NCI-H524 (cell line): ENCODE results near the gene CNNM4.
A peak's percentile ranks its signal among the peaks of the same experiment; 100 is the strongest.

Source experiments
- DNase-seq, 2 experiments: peaks; one replicate each; lab custom pipeline; 2025; lab: John Stamatoyannopoulos, UW

Gene CNNM4

DNA sequence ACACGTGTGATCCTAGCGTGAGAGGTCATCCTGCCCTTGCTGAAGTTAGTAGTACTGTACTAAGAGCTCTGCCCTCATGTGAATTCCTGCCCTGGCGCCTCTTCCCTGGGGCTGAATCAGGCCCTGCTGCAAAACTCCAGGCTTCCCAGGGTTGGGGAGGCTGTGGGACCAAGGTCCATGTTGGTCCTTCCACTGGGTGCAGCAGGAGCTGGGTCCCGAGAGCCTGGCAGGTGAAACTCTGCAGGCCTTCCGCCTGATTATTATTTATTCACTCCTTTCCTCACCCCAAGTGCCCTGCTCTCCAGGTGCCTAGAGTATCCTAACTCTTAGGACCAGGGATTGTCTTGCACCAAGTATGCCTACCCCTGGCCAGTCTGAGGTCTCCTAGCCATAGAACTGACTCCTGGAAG, 50.1 kb downstream of the CNNM4 start:
- no peak for DNase-seq

DNA sequence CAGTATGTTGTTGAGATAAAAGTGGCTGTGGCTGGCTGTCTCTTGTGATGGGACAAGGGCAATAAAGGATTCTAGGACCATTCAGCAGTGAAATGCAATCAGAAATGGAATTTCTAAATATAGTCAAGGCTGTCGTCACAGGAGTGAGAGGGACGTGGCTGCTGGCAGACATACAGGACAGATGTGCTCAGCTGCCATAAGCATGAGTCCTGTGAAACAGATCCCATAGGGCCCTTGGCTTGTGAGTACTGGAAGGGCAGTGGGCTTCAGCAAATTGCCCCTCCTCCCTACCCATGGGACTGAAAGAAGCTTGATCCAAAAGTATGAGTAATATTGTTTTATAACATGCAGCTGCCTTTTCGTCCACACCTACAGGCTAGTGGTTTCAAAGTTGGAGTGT, 51.2 kb downstream of the CNNM4 start:
- DNase-seq = no peak

DNA sequence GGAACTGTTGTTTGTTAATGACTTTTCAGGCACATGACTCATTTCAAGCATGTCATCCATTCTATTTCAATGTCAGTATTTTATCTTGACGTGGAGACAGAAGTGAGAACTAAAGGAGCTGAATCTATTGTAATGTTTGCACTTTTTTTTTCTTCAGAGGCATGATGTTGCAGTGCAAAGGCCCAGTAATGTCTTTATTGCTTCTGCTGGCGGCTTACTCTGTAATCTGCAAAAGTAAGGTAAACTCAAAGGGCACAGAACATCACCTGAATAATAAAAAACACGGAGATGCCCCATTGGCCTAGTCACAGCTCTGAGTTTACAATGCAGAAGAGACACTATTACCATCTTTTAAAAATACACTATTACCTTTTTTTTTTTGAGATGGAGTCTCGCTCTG, 53.0 kb downstream of the CNNM4 start:
- DNase-seq = no peak

DNA sequence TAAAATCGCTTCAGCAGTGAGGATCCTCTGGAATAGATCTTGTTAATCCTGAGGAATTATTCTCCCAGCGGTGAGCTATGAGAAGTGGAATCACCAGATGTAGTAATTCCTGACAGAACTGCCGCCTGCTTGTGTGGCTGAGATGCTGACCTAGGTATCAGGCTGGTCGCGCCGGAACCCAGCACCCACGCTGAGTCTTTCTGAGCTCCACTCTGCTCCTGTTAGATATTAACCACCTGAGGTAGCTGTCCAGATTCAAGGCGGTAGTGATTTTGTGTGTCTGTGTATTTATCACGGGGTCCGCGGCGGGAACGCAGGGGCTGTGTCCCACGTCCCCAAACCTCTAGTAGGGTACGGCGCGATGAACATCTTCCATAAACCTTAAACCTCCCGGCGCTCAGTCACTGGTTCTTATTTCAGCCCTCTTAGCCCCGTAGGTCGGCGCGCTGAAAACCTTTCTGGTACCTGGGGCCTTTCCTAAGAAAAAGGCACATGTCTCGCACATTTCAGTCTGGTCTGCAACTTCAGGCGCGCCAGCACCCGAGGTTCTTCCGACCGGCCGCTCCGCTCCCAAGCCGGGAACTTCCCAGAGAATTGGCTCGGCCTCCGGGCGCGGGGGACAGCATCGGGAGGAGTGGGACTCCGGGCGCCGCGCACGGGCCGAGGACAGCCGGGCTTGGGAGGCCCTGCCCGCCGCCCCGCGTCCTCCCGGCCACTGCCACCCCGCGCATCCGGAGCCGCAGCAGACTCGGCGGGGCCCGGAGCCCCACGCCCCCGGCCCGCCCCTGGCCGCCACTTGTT, 54.8 kb downstream of the CNNM4 start:
- DNase-seq = peak; percentile 49 to 74

DNA sequence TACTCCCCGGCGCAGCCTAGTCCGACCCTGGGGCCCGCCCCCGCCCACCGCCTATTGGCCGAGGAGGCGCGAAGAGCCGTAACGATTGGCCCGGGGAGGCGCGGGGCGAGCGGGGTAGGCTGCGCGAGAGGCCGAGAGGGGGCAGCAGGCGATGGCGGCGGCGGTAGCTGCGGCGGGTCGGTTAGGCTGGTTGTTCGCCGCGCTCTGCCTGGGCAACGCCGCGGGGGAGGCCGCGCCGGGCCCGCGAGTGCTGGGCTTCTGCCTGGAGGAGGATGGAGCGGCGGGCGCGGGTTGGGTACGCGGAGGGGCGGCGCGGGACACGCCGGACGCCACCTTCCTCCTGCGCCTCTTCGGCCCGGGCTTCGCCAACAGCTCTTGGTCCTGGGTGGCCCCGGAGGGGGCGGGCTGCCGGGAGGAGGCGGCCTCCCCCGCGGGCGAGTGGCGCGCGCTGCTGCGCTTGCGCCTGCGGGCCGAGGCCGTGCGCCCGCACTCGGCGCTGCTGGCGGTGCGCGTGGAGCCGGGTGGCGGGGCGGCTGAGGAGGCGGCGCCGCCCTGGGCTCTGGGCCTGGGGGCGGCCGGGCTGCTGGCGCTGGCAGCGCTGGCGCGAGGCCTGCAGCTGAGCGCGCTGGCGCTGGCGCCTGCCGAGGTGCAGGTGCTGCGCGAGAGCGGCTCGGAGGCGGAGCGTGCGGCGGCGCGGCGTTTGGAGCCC, 55.6 kb downstream of the CNNM4 start, which contains the start of gene CNNM3:
TSS of gene CNNM3 (plus strand) at position 142 of the 709 bp plus-strand sequence. CDS start at position 152, 10 bp downstream.
- peak; percentile 73 to 85 for DNase-seq

DNA sequence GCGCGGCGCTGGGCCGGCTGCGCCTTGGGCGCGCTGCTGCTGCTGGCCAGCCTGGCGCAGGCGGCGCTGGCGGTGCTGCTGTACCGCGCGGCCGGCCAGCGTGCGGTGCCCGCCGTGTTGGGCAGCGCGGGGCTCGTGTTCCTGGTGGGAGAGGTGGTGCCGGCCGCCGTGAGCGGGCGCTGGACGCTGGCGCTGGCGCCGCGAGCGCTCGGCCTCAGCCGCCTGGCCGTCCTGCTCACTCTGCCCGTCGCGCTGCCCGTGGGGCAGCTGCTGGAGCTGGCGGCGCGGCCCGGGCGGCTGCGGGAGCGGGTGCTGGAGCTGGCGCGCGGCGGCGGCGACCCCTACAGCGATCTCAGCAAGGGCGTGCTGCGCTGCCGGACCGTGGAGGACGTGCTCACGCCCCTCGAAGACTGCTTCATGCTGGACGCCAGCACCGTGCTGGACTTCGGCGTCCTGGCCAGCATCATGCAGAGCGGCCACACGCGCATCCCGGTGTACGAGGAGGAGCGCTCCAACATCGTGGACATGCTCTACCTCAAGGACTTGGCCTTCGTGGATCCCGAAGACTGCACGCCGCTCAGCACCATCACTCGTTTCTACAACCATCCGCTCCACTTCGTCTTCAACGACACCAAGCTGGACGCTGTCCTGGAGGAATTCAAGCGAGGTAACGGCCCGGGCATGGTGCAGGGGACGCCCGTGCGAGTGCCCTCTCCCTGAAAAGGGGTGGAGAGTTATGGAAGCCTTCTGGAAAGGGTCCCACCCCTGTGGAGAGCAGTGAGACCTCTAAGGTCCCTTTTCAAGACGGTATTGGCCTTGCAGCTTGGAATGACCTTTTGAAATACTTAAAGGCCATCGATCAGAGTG, 56.4 kb downstream of the CNNM4 start:
- DNase-seq = peak in 1 of 2 experiments; percentile 38

DNA sequence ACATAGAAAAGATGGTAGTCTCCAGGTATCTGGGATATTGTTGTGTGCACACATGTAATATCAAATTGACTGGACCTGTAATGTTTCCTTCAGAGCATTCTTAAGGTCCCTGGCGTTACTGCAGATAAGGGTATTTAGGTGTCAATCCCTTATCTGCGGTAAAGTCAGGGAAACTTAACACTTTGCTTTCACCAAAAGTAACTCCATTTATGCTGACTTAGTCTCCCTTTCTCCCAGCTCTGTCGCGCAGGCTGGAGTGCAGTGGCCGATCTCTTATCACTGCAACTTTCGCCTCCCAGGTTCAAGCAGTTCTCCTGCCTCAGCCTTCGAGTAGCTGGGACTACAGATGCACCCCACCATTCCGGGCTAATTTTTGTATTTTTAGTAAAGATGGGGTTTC, 57.2 kb downstream of the CNNM4 start:
- DNase-seq = no peak

DNA sequence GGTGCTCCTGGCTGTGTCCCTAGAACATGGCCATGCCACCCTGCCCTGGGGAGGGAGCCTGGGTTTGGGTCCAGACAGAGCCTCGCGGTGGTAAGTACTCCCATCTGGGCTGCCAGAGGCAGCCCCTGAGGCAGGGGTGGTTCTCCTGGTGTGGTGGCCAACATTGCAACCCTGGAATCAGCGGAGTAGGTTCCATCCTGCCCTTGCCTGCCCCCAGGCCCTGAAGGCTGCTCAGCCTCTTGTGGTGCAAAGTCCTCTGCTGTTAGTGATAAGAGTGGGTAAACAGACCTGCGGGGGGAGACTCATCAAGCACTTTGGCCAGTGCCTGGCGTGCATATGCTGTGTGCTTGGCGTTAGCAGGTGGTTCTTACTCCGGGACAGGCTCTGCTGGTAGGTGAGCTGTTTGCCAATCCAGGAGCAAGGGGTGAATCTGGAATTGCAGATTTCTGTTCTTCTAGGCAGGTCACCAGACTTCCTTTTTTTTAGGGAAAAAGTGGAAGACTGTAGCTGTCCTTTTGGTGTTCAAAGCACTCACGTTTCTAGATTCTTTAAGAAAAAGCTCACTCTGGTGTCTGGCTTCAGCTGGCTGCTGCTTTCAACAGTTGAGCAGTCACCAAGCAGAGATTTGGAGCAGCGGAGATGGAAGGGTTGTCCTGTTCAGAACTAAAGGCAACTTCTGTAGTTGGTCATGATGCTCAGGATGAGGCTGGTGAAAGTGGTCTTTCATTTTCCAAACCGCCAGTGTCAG, 58.6 kb downstream of the CNNM4 start:
- no peak for DNase-seq

DNA sequence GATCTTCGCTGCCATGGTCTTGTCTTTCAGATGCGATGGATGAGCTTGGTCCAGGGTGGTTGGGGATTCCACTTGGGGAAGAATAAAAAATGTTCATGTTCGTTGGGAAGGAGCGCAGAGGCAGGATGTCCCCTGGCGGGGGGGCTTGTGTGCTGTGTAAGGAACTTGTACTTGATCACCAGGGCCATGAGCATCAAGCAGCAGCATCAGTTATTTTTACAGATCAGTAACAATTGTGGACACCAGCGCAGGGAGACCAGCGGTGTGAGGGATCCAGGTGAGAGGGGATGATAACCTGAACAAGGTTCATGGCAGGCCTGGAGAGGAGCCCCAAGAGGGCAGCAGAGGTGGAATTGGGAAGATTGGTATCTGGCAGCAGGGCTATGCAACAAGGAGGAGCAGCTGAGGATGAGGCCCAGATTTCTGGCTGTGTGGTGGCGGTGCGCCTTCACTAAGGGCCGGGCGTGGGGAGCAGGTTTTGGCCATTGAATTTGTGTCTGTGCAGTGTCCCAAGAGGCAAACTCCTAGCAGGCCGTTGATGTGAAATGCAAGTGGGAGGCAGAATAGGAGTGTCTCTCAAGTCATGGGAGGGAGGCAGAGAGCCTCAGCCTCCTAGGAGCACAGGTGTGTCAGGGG, 59.3 kb downstream of the CNNM4 start:
- DNase-seq = no peak

DNA sequence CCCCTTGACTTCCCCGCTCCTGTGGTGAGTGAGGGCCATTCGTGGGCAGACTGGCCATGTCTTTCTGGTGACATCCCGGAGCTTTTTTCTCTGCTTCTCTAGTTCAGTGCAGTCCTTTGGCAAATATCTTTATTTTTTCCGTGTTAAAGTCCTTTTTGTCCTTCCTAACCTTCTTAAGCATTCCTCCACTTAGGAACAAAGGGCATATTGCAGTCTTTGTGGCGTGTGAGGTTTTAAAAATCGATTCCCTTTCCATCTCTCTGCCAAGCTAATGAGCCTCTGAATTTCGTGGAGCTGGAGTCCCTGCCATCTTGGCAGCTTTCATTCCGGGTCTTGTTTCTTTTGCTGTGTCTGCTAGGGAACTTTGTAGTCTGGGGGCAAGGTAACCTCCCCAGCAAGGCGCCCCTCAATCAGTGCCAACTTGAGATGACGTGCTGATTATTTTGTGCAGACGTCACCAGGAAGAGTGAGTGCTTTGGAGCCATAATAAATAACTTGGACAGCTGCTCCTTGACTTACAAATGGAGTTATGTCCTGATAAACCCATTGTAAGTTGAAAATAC, 60.5 kb downstream of the CNNM4 start:
- DNase-seq = no peak

DNA sequence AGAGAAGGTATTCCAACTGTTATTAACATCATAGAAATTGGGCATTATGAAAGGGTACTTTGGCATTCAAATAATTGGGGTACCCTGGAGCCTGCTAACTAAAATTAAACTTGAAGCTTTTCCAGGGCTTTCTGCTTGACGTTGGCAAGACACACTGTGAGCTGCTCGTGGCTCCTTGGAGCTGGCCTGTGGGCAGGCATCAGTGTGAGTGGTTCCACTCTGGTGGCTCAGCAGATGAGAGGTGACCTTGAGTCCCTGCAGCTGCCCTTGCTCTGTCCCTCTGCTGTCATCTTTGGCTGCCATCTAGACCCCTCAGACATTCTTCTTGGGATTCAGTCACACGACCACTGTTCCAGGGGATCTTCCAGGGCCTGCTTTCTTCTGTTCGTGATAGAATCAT, 62.1 kb downstream of the CNNM4 start:
- no peak for DNase-seq

DNA sequence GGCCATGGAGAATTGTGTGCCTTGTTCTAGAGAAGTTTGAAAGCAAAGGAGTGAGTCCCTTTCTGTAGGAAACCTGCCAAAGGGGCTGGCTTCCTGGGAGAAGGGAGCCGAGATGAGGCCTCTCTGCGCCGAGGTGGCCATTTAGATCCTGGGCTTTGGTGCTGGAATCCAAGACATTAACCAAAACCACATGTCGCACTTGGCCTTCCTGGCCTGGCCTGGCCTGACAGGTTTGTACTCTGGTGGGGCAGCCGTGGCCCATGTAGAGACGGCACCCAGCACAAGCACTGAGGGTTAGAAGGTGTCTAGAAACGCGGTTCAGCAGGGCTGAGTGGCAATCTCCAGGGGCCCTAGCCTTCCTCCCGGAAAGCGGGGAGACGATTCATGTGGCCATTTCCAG, 62.5 kb downstream of the CNNM4 start:
- DNase-seq = no peak

DNA sequence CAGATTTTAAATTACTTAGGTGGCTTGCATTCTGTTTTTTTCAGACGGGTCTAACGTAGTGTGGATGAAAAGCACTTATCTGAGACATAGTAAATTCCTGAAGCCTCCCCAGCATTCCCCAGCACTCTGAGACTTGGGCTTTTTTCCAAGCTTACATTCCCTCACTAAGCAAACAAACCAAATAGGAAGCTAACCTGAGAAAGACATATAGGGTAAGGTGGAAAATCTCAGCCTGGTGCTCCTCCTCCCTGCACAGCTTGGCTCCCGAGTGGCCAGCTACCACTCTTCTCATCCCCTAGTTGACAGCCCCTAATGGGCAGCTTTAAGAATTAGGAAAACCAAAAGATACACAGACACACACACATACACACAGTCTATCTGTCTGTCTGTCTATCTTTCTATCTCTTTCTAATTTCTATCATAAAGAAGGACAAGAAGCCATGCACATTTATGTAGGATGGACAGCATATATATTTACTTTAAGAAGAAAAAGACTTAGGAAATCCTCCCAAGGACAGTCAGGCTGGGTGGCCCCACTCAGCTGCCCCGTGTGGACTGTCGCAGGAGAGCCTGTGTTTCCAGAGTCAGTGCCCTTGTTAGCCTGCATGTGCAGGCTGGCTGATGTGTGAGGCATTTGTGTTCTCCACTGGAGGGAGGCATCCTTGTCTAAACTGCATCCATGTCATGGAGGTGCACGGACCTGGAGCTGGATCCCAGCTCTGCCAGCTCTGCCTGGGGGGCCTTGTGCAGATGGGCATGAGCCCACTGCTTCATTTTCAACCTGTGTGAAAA, 63.6 kb downstream of the CNNM4 start:
- no peak for DNase-seq

DNA sequence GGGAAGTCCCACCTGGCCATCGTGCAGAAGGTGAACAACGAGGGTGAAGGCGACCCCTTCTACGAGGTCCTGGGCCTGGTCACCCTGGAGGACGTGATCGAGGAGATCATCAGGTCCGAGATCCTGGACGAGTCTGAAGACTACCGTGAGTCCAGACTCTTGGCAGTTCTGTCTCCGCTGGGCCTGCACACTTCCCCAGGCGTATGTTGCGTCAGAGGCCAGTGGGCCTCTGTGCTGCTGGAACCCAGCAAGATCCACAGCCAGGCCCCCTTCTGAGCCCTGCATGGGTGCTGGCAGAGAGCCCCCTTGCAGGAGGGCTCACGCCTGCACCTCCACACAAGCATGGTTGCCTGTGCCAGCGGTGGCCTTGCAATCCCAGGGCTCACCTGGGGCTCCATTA, 64.4 kb downstream of the CNNM4 start:
- DNase-seq = no peak

DNA sequence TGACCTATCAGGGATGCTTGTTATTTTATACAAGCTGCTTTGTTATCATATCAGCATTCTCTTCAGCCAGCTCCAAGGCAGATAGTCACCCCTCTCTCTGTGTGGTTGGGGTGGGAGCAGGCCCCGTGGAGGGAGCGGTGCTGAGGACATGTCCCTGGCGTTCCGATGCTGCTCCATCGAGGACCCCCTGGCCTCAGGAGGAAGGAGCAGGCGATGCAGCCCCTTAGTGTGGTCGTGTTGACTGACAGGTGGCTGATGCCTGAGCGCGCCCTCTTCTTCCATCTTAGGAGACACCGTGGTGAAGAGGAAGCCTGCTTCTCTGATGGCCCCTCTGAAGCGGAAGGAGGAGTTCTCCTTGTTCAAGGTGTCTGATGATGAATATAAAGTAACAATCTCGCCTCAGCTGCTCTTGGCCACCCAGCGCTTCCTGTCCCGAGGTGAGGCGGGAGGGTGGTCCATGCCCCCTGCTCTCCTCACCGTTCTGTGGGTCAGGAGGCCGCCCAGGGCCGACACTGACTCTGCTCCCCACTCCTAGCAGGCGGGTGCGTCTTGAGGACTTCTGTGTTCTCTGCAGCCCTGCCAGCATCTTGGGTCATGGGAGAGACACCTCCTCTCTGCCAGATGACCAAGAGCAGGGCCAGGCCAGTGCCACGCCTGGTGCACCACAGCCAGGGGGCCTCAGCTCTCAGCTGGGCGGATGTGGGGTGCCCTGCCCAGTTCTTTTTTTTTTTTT, 66.0 kb downstream of the CNNM4 start:
- no peak for DNase-seq

DNA sequence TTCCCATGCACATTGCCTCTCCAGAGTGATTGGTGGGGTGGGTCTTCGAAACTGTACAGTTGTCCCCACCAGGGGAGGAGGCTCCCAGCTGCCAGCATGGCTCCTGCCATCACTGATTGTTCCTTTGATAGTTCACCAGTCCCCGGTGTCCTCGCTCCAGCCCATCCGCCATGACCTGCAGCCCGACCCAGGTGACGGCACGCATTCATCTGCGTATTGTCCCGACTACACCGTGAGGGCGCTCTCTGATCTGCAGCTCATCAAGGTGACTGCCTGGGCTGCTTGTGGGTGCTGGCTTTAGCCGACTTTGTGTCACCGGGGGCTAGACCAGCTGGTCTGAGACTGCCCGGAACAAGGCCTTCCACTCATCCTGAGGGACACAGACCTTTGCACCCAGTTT, 67.7 kb downstream of the CNNM4 start:
- DNase-seq = no peak

DNA sequence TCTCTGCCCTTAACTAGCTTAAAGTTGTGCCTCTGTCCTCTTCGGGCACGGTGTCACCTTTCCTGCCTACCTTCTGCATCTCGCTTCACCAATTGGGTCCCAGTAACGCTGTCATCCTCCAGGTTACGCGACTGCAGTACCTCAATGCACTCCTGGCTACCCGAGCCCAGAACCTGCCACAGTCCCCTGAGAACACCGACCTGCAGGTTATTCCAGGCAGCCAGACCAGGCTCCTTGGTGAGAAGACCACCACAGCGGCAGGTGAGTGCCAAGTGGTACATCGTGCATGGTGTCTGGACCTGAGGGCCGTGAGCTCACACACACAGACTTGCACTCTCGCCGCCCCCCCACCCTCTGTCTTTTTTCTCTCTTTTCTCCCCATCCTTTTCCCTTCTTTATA, 68.2 kb downstream of the CNNM4 start:
- DNase-seq = no peak

DNA sequence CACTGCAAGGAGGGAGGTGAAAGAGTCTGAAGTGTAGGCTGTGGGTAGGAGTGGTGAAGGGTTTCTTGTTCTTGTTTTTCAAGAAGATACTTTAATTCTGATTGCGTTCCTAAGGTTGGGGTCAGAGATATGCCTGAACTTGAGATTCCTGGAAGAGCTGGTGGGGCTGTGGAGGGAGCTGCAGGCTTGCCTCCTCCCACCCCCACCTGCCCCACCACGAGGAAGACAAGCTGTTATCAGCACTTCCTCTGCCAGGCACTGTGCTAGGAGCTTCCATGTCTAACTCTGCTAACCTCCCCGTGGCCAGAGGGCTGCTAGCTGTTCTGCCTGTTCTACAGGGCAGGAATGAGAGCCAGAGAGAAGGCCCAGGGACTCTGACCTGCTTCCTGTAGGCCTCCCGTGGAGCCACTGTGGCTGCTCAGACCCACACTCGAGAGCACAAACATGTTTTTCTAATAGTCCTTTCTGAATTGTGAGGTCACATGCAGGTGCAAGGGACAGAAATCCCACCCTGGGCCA, 69.4 kb downstream of the CNNM4 start:
- DNase-seq = no peak

DNA sequence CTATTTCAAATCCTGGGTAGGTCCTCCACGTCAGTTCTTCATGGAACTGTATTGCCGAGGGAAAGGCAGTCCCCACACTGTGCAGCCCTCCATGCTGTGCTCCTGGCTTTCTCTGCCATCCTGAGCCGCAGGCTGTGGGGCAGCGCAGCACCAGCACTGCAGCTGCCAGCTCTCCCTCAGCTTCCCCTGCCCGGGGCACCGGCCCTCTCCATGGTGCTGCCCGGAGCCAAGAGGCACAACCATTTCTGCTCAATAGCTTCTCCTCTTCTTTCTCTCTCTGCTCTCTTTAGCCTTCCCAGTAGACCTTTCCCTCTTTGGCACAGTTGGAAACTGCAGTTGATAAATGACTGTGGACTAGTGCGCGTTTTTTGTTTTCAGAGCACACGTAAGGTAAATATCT, 71.0 kb downstream of the CNNM4 start:
- DNase-seq = no peak
